GM21723 (cell line): ENCODE data around the gene KCNE2.
"Not testable (repeated sequence)": the region's sequence is repeated elsewhere in the genome, so short reads cannot be mapped to it uniquely, and the experiment has no call there.

ENCODE experiments used
- ATAC-seq: cut with Tn5 transposase; IDR thresholded peaks from one replicate; pipeline ENCODE4 v1.9.1; 2021; ENCODE audit warnings: mild to moderate bottlenecking, moderate library complexity; ENCODE audit not compliant: unreplicated experiment

KCNE2 gene

GRCh38 chr21:34352556-34352955, 11.2 kb upstream of the KCNE2 start:
- ATAC-seq = no peak

GRCh38 chr21:34353182-34353581, 10.6 kb upstream of the KCNE2 start:
- no peak for ATAC-seq

- no peak for ATAC-seq
Observed at GRCh38 chr21:34354836-34355235, 9.0 kb upstream of the KCNE2 start.

- ATAC-seq = no peak
Observed at GRCh38 chr21:34355570-34355969, 8.2 kb upstream of the KCNE2 start.

- no peak for ATAC-seq
Observed at GRCh38 chr21:34357889-34358288, 5.9 kb upstream of the KCNE2 start.

GRCh38 chr21:34358866-34359265, 4.9 kb upstream of the KCNE2 start:
- no peak for ATAC-seq

GRCh38 chr21:34360488-34361241, 3.1 kb upstream of the KCNE2 start:
- ATAC-seq = no peak

GRCh38 chr21:34362136-34362444, 1.7 kb upstream of the KCNE2 start:
- ATAC-seq = peak; percentile 26

- ATAC-seq = no peak
Observed at GRCh38 chr21:34362670-34363069, 1.1 kb upstream of the KCNE2 start.

- ATAC-seq = no peak
Observed at GRCh38 chr21:34364921-34365320, 1.1 kb downstream of the KCNE2 start.

- ATAC-seq = no peak
Observed at GRCh38 chr21:34365809-34366208, 2.0 kb downstream of the KCNE2 start.

- ATAC-seq = no peak
Observed at GRCh38 chr21:34367320-34367935, 3.6 kb downstream of the KCNE2 start.

GRCh38 chr21:34369741-34370140, 5.9 kb downstream of the KCNE2 start:
- ATAC-seq = no peak

GRCh38 chr21:34372321-34372720, 8.5 kb downstream of the KCNE2 start:
- no peak for ATAC-seq

- ATAC-seq = not testable (repeated sequence)
Observed at GRCh38 chr21:34374462-34374861, 10.7 kb downstream of the KCNE2 start.

GRCh38 chr21:34374940-34375618, 11.3 kb downstream of the KCNE2 start, which contains the start of gene SMIM11:
TSS of gene SMIM11 (plus strand) at chr21:34375507. CDS start at chr21:34379505, 3,998 bp downstream.
- ATAC-seq = peak; percentile 91

- ATAC-seq = peak; percentile 69
Observed at GRCh38 chr21:34375619-34375972, 11.8 kb downstream of the KCNE2 start.

- ATAC-seq = not testable (repeated sequence)
Observed at GRCh38 chr21:34383138-34383537, 19.3 kb downstream of the KCNE2 start.

GRCh38 chr21:34383724-34384415, 20.1 kb downstream of the KCNE2 start:
- peak; percentile 96 for ATAC-seq

GRCh38 chr21:34400522-34400921, 36.7 kb downstream of the KCNE2 start:
- not testable (repeated sequence) for ATAC-seq

GRCh38 chr21:34404742-34405141, 40.9 kb downstream of the KCNE2 start:
- not testable (repeated sequence) for ATAC-seq
